Hepatic stellate cell (primary cell): ENCODE results near the gene PRR3.

Source experiments
- DNase-seq: peaks from one replicate; pipeline ENCODE4 v3.0.0; 2011; ENCODE audit warnings: low spot score

Gene PRR3

DNA sequence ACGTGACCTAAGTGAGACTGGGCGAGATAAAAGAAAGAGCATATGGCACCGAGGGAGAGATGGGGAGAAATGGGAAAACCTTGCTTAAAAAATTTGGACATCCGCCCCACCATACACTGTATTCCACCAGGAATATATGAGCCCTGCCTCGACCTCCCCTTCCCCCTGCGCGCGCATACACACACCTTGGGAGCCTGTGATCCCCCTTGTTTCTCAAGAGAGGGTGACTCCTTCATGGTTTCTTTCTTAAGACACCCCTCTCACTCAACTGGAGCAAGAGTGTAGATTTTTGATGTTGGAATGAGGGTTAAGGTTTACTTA is 14.6 kb downstream of the PRR3 start:
- DNase-seq: no peak

DNA sequence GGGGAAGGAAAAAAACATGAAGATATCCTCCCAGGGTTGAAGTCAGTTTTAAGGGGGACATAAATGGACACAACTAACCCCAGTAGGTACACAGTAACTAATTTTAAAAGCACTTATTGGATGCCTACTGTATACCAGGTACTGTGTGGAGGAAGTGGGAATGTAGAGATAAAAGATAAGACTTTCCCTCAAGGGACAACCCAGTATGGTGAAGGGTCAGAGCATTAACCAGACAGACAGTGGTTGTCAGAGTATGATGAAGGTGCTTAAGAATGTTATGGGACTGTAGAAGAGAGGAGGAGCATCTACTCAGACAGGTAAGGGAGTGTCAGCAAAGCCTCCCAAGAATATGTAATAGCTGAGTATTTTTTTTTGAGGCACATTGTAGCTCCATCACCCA is 15.1 kb downstream of the PRR3 start:
- no peak for DNase-seq

DNA sequence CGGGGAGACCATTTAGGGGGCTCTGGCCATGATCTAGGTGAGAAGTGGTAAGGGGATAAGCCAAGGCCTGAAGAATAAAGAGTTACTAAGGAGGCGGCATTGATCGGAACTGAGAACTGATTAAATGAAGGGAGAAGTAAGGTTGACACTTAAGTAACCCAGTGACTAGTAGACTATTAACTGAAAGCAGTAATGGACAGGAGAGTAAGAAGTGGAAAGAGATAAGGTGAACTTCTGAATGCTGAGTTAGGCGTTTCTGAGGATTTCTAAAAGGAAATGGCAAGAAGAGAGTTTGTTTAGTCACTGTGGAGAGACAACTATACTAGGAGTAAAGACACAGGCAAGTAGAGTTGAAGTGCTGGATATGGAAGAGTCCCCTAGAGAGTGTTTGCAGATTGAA is 16.0 kb downstream of the PRR3 start:
- DNase-seq: no peak

DNA sequence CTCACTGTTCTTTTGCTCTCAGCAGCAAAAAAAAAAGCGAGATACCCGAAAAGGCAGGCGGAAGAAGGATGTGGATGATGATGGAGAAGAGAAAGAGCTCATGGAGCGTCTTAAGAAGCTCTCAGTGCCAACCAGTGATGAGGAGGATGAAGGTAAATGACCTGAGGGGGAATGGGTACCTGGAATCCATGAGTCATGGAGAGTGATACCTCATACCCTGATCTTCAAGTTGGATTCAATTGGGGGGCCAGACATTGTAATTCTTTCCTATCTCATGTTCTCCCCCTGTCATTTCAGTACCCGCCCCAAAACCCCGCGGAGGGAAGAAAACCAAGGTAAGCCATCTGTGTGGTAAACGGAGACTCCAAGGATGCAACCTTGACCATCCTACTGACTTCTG is 21.0 kb downstream of the PRR3 start:
- no peak for DNase-seq

DNA sequence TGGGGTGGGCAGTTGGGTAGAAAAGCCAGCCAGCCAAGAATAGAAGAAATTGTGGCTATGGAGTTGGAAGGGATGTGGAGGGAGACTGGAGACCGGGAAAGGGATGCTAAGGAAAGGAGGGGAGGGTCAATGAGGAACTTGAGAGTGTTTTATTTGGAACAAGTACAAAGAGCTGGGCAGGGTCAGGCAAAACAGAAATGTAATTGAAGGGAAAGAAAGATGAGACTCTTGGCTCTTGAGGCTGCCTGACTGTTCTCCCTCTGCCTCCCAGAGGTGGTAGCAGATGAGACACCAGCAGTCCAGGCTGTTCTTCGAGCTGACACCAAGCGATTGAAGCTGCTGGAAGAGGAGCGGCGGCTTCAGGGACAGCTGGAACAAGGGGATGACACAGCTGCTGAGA is 26.8 kb downstream of the PRR3 start:
- DNase-seq: no peak

DNA sequence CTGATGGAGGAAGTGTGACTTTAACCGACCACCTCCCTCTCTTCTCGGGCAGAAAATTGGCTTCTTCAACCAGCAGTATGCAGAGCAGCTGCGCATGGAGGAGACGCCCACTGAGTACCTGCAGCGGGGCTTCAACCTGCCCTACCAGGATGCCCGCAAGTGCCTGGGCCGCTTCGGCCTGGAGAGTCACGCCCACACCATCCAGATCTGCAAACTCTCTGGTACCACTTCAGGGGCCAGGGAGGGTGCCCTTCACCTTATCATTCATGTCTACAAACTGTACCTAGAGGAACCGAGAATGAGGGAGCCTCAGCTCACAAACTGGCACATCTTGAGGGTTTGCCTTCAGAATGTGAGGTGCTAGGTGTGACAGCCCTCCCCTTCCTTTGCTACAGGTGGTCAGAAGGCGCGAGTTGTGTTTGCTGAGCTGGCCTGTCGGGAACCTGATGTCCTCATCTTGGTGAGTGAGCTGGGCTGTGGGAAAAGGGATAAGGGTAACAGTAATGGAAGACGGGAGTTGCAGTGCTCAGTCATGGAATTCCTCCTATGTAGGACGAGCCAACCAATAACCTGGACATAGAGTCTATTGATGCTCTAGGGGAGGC is 32.8 kb downstream of the PRR3 start:
- no peak for DNase-seq

DNA sequence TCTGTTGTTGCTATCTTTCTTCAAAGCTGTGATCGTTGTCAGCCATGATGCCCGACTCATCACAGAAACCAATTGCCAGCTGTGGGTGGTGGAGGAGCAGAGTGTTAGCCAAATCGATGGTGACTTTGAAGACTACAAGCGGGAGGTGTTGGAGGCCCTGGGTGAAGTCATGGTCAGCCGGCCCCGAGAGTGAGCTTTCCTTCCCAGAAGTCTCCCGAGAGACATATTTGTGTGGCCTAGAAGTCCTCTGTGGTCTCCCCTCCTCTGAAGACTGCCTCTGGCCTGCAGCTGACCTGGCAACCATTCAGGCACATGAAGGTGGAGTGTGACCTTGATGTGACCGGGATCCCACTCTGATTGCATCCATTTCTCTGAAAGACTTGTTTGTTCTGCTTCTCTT is 33.4 kb downstream of the PRR3 start:
- DNase-seq: no peak

DNA sequence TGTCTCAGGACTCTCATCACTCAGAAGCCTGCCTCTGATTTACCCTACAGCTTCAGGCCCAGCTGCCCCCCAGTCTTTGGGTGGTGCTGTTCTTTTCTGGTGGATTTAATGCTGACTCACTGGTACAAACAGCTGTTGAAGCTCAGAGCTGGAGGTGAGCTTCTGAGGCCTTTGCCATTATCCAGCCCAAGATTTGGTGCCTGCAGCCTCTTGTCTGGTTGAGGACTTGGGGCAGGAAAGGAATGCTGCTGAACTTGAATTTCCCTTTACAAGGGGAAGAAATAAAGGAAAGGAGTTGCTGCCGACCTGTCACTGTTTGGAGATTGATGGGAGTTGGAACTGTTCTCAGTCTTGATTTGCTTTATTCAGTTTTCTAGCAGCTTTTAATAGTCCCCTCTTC is 33.9 kb downstream of the PRR3 start:
- DNase-seq: peak; percentile 71

DNA sequence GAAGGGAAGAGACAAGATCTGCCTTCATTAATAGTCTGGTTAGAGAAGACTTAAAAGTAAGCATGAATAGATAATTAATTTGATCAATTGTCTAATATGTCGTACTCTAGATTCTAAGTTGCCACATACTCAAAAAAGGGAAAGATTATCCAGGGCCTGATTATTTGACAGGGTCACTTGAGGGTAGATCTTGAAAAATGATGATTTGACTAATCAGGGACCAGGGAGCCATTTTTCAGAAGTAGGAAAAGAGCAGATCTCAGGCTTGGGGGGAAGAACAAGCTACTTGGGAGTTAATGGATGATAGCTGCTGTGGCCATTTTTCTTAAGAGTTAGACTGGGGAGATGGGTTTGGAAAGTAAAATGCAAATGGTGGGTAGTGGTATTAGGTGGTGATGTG is 35.2 kb downstream of the PRR3 start:
- DNase-seq: no peak

DNA sequence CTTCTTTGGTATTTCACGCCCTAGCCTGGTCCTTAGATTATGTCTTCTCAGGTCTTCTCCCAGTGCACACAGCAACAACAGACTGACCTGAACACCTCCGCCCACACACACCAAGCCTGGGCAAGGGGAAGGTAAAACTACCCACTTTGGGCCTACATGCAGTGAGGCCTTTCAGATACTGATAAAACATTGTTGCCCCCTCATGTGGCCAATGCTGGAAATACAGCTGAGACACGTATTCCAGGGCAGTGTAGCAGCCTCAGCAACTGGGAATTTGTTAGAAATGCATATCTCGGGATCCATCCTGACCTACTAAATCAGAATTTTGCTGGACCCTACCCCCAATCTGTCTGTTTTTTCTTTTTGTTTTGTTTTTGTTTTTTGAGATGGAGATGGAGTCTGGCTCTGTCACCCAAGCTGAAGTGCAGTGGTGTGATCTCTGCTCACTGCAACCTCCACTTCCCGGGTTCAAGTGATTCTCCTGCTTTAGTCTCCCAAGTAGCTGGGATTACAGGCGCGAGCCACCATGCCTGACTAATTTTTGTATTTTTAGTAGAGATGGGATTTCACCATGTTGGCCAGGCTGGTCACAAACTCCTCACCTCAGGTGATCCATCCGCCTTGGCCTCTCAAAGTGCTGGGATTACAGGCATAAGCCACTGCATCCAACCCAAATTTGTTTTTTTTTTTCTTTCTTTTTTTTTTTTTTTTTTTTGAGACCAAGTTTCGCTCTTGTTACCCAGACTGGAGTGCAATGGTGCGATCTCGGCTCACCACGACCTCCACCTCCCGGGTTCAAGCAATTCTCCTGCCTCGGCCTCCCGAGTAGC is 40.4 kb downstream of the PRR3 start:
- peak; percentile 80 for DNase-seq

DNA sequence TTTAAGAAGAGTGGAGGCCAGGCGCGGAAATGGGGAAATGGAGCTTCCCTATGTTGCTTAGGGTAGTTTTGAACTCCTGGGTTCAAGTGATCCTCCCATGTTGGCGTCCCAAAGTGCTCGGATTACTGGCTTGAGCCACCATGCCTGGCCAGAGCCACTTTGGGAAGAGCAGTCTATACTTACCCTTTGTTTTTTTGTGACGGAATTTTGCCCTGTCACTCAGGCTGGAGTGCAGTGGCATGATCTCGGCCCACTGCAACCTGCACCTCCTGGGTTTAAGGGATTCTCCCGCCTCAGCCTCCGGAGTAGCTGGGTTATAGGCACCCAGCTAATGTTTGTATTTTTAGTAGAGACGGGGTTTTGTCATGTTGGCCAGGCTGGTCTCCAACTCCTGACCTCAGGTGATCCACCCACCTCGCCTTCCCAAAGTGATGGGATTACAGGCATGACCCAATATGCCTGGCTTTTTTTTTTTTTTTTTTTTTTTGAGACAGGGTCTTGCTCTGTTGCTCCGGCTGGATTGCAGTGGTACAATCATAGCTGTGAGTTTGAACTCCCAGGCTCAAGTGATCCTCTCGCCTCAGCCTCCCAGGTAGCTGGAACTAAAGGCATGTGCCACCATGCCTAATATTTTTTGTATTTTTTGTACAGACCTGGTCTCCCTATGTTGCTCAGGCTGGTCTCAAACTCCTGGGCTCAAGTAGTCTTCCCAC is 42.0 kb downstream of the PRR3 start:
- no peak for DNase-seq

DNA sequence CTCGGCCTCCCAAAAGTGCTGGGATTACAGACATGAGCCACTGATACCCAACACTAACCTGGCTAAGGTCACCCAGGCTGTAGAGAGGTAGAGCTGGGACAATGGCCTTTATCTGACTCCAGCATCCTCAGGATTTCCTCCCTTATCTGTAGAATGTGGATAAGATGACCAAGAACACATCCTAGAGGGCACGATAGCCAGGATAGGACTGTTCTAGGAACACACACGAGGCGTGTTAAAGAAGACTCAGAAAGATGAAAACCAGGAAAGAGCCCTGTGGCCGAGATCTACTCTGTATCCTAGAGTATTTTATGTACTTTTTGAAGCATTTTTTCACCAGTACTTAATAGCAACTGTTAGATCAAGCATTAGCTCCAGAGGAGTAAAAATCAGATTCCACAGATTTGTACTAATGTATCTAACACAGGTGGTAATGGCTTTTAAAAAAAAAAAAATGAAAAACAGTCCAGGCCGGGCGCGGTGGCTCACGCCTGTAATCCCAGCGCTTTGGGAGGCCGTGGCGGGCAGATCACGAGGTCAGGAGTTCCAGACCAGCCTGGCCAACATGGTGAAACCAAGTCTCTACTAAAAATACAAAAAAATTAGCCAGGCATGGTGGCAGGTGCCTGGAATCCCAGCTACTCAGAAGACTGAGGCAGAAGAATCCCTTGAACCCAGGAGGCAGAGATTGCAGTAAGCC is 42.7 kb downstream of the PRR3 start:
- DNase-seq: no peak

DNA sequence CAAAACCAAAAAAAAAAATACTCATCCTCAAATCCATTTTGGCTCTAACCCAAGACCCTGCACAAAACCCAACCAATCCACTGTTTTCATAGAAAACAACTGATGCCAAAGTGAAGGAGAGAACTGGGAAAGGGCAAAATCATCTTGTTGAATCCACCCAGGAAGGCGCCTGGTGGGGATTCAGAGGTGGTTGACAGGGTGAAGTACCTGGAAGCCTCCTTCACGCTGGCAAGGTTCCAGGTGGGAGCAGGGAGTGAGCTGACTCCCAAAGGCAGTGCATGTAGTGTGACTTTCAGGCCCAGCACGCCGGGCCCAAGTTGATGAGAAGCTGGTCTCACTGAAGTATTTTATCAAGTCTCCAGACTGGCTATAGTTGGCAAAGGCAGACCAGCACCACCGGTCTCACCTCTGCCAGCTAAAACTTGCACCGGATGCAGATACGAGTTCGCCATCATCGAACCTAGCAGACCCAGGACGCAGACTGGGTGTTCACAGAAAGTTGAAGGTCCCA is 43.4 kb downstream of the PRR3 start:
- DNase-seq: no peak

DNA sequence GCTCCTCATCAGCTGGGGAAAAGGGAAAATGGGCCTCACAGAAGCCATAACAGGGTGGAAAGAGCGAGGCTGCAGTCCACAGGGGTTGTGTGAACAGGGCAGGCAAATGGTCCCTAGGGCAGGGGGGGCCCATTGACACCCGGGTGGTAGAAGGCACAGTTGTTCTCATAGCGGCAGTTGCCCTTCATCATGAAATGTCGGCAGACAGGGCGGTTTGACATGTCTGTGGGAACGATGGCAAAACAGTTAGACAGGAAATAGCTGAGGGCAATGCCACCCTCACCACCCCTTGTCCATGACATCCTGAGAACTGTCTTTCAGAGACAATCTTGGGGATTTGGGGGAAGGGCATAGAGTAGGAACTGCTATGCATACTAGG is 44.3 kb downstream of the PRR3 start:
- no peak for DNase-seq

DNA sequence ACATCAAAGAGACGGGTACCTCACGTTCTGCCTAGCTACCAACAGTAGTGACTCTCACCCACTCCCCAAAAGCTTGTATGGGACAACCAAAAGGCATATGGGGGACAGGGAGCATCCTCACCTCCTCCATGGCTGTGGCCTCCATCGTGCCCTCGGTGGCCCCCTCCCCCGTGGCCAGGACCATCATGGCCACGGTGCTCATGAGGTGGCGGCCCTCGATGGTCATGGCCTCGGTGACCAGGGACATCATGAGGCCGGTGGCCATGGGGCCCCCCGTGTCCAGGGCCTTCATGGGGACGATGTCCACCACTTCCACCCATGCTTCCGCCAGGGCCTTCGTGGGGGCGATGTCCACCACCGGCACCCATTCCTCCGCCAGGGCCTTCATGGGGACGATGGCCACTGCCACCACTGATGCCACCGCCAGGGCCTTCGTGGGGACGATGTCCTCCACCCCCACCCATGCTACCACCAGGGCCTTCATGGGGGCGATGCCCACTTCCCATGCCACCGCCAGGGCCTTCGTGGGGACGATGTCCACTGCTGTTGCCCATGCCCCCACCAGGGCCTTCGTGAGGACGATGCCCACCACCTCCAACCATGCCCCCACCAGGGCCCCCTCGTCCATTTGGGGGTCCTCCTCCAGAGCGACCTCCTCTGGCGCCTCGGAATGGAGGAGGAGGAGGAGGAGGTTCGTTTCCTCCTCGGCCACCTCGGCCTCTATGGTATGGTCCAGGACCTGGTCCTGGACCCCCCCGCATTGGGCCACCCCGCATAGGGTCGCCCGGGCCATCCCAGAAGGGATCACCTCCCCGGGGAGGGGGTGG is 44.9 kb downstream of the PRR3 start:
- DNase-seq: no peak

DNA sequence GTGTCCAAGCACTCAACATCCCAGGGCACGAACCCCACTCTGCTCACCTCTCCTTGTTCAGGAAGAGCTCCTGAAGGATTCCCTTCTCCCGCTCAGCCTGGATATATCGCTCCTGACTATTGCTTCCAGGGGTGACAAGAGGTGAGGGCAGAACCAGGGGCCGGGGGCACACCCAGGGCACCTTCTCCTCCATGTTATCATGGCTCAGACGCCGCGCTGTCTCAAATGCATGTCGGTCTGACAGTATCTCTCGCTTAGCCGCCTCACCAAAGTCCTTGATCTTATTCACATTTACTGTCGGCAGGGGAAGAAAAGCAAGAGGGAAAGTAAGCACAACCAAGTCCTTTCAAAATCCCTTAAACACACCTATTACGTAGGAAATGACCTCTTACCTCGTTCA is 46.9 kb downstream of the PRR3 start:
- DNase-seq: no peak

DNA sequence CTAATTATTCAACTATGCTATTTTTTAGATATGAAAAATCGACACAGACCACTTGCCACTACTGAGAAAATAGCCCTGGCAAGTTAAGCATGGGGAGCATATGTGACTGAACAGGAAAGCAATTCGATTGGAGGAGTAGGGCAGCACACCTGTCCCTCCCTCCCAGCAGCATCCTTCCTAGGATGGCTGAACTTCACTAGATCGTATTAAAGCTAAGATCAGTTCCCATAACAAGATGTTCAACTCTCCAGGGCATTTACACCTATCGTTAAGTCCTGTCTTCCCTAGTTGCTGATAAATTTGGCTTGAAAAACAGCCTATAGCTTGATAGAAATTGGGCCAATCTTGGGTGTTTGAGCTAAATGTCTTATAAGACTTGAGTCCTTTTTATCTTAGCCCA is 53.0 kb downstream of the PRR3 start:
- no peak for DNase-seq

DNA sequence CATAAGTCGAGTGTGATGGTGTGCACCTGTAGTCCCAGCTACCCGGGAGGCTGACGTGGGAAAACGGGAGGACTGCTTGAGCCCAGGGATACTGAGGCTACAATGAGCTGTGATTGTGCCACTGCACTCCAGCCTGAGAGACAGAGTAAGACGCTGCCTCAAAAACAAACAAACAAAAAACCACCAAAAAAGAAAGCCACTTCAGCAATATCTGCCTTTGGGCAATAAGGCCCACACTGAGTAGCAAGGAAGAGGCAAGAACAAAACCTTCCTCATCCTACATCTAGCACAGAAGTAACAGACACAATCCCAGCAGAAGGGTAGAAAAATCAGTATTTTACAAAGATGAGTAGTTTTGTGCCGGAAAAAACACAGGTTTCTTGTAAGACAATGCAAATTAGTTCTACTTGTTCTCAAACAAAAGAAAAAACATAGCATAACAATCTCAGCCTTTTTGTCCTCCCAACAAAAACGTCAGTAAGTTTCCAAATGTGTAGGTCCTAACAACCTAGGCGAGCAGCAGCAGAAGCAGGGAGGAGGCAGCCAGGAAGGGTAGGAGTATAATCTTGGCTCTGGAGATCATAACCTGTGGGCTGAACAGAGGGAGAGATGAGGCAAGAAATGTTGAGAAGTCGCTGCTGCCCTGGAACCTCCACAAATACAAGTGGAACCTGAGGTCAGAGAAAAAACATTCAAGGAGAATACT is 54.2 kb downstream of the PRR3 start:
- no peak for DNase-seq

DNA sequence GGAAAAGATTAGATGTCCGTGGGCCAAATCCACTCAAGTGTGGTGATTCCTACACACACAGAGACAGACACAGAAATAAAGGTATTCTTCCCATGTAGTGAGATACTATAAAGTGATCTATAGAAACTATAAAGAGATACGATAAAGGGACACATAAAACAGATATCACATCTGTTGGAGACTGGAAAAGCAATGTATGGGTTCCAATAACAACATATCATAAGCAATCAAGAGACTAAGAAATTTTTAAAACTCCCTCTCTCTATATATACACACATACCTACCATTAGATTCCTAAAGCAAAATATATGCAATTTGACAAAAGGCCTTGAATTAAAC is 54.7 kb downstream of the PRR3 start:
- DNase-seq: no peak

DNA sequence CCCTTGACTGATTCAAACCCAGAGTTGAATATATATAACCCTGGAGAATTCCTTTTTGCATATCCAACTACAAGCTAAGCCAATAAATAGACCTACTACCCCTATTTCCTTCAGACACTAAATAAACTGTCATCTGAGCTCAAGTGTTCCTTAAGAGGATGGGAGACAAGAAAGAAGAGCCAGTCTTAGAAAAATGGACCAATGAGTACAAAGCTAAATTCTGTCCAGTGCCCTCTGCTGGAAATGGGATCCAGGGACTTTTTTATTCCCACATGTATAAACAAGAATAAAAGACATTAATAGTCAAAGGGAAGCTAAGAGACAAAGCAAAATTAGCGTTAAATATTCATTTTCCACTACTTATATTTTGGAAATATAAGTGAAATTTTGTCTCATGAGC is 55.1 kb downstream of the PRR3 start:
- no peak for DNase-seq

DNA sequence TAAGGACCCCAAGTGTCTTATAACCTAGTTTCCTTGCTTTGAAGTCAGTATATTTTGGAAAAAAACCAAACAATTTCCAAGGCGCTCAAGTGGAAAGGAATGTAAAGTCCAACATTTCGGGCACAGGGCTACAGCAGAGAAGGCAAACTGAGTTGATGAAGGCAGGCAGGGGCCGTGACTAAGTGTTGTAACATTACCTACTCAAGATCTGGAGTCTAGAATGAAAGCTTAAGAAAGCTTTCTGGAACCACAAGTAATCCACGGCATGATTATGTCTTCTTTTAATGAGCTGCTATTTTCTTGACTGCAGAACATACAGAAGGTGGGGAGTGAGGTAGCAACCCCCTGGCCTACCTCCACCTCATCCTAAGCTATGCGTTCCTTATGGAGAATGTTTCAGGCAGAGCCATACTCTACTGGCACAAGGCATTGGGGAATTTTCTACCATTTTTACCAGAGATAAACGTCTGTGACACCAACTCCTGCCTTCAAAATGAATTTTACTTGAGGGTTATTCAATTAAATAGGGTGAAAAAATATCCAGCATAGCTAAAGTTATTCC is 55.7 kb downstream of the PRR3 start:
- DNase-seq: no peak
